Endothelial cell of umbilical vein (primary cell): ENCODE results near the gene MCC. TPM values are rescaled to one million over a fixed set of nuclear protein-coding genes. Genes with fewer than 3 reads are reported as not detected.

Experiments used
- BruUV-seq: library from RNA; stranded (reverse); fragments of 400-500 nt; replicated peaks from 2 replicates; lab custom pipeline; 2021; lab: Mats Ljungman, UMichigan
- CTCF ChIA-PET: fragments of 300-600, 350-600 bp; sonication (Branson Sonifier 250); formaldehyde crosslinking; loops from one replicate; lab custom pipeline; 2021; ENCODE audit warnings: antibody characterized with exemption, inconsistent platforms; lab: Charles Lee
- POLR2A ChIA-PET: fragments of 300-600, 350-600 bp; sonication (Branson Sonifier 250); formaldehyde crosslinking; loops from one replicate; lab custom pipeline; 2021; ENCODE audit warnings: antibody characterized with exemption, inconsistent platforms; lab: Charles Lee
- DNase-seq: peaks from one replicate; pipeline ENCODE4 v3.0.0-alpha.2; 2011; ENCODE audit warnings: low read depth, low spot score
- FAIRE-seq: peaks from 2 replicates; lab custom pipeline; 2011; peaks lifted over from hg19 to GRCh38; lab: Jason Lieb, UNC
- H2AFZ ChIP-seq: 2 replicates; pipeline ENCODE4 v1.6.0; 2012; ENCODE audit warnings: low read depth, low read length, control low read depth, inconsistent platforms
- H3K27ac ChIP-seq: 2 replicates; pipeline ENCODE4 v1.5.1; 2011; ENCODE audit warnings: low read depth, mild to moderate bottlenecking, control low read depth, low read length, moderate library complexity; ENCODE audit not compliant: insufficient read depth
- H3K27me3 ChIP-seq, 2 experiments: 2 replicates each; pipeline versions ENCODE4 v1.6.0 to v1.6.1; 2011; ENCODE audit warnings: low read length in 2 of 2, mixed read lengths in 1 of 2; ENCODE audit not compliant: control insufficient read depth in 2 of 2, insufficient read depth in 2 of 2
- H3K36me3 ChIP-seq, 2 experiments: 2 replicates in 1 of 2; 3 replicates in 1 of 2; pipeline ENCODE4 v1.5.1; 2011; ENCODE audit warnings: low read length in 2 of 2, mild to moderate bottlenecking in 1 of 2, moderate library complexity in 1 of 2; ENCODE audit not compliant: control insufficient read depth in 2 of 2, insufficient read depth in 2 of 2; ENCODE audit errors: extremely low read depth in 1 of 2
- H3K4me1 ChIP-seq: 3 replicates; pipeline ENCODE4 v1.5.1; 2011; ENCODE audit warnings: mild to moderate bottlenecking, low read length; ENCODE audit not compliant: control insufficient read depth, insufficient read depth; ENCODE audit errors: extremely low read depth
- H3K4me2 ChIP-seq: 2 replicates; pipeline ENCODE4 v1.6.1; 2011; ENCODE audit warnings: low read length, control low read depth, mixed read lengths; ENCODE audit not compliant: insufficient read depth
- H3K4me3 ChIP-seq, 3 experiments: fragments of 200-600 bp in 1 of 3; sonication (generic), shearing (Covaris generic) in 1 of 3; replicated peaks in 1 of 3; 2 replicates each; pipeline ENCODE4 v1.5.1; 2011 to 2016; ENCODE audit warnings: control low read depth in 3 of 3, low read length in 3 of 3, mild to moderate bottlenecking in 2 of 3, inconsistent platforms in 1 of 3, low read depth in 1 of 3, moderate library complexity in 1 of 3; ENCODE audit not compliant: insufficient read depth in 1 of 3
- H3K79me2 ChIP-seq: 2 replicates; pipeline ENCODE4 v1.6.0; 2012; ENCODE audit warnings: low read length, inconsistent platforms; ENCODE audit not compliant: control insufficient read depth, insufficient read depth
- H3K9ac ChIP-seq: replicated peaks from 2 replicates; pipeline ENCODE3; 2011; ENCODE audit warnings: low read length, control low read depth; ENCODE audit not compliant: insufficient read depth; ENCODE audit errors: extremely low read depth
- H3K9me1 ChIP-seq: replicated peaks from 3 replicates; pipeline ENCODE4 v1.6.0; 2011; ENCODE audit warnings: mild to moderate bottlenecking, low read length; ENCODE audit not compliant: control insufficient read depth, insufficient read depth; ENCODE audit errors: extremely low read depth
- H3K9me3 ChIP-seq: replicated peaks from 2 replicates; pipeline ENCODE4 v1.5.1; 2012; ENCODE audit warnings: low read length, inconsistent platforms; ENCODE audit not compliant: control insufficient read depth, insufficient read depth
- H4K20me1 ChIP-seq: replicated peaks from 2 replicates; pipeline ENCODE3; 2011; ENCODE audit warnings: mild to moderate bottlenecking, low read length; ENCODE audit not compliant: control insufficient read depth, insufficient read depth; ENCODE audit errors: extremely low read depth
- CTCF ChIP-seq, 2 donors: IDR thresholded peaks; 1 replicate in 1 of 2; 2 replicates in 1 of 2; pipeline ENCODE4 v1.5.1; 2011; ENCODE audit warnings: low read length in 2 of 2, mild to moderate bottlenecking in 2 of 2, moderate library complexity in 2 of 2, control low read depth in 1 of 2, inconsistent platforms in 1 of 2, low read depth in 1 of 2; ENCODE audit not compliant: insufficient read depth in 1 of 2; ENCODE audit errors: extremely low read depth in 1 of 2
- EZH2 ChIP-seq: IDR thresholded peaks from 2 replicates; pipeline ENCODE4 v1.6.1; 2012; ENCODE audit warnings: borderline replicate concordance, low read depth, mild to moderate bottlenecking, moderate library complexity, low read length, inconsistent platforms; ENCODE audit not compliant: severe bottlenecking
- FOS ChIP-seq: IDR thresholded peaks from 2 replicates; pipeline ENCODE4 v1.6.1; 2011; ENCODE audit warnings: mild to moderate bottlenecking, low read length, moderate library complexity, borderline replicate concordance; ENCODE audit not compliant: insufficient read depth
- GATA2 ChIP-seq: IDR thresholded peaks from 2 replicates; pipeline ENCODE4 v1.7.0; 2011; ENCODE audit warnings: low read depth, mild to moderate bottlenecking, moderate library complexity, mixed read lengths, low read length; ENCODE audit not compliant: insufficient read length, insufficient read depth
- JUN ChIP-seq: IDR thresholded peaks from 2 replicates; pipeline ENCODE4 v1.6.1; 2011; ENCODE audit warnings: borderline replicate concordance, low read depth; ENCODE audit not compliant: insufficient read length, insufficient read depth
- MAX ChIP-seq: IDR thresholded peaks from 2 replicates; pipeline ENCODE4 v1.6.1; 2011; ENCODE audit not compliant: insufficient read depth, insufficient read length
- MYC ChIP-seq: IDR thresholded peaks from one replicate; pipeline ENCODE4 v1.6.1; 2011; ENCODE audit warnings: mild to moderate bottlenecking, low read depth, low read length
- POLR2A ChIP-seq: IDR thresholded peaks from 2 replicates; pipeline ENCODE4 v1.6.1; 2012; ENCODE audit warnings: low read depth, mild to moderate bottlenecking, control low read depth, low read length
- POLR2AphosphoS5 ChIP-seq: IDR thresholded peaks from 2 replicates; pipeline ENCODE4 v1.6.1; 2012; ENCODE audit warnings: low read depth, mild to moderate bottlenecking, control low read depth, low read length, moderate library complexity; ENCODE audit not compliant: insufficient read depth
- dilution Hi-C: fragments of 300-500 bp; cut with MboI; formaldehyde crosslinking; loops from one replicate; pipeline ENCODE4 v1.15.0; 2019; ENCODE audit warnings: low sequenced_read_pairs; ENCODE audit not compliant: extremely low pct_ligation_motif_present
- intact Hi-C: fragments of 100-400 bp; cut with micrococcal nuclease; formaldehyde crosslinking; loops from one replicate; pipeline ENCODE4 v1.10.0; 2022
- polyA plus RNA-seq, 4 experiments: library from polyadenylated mRNA; depleted of rRNA in 3 of 4; stranded (reverse) in 3 of 4; unstranded in 1 of 4; fragments of >200 nt; gene quantifications; 2 replicates each; pipeline versions ENCODE4 v1.2.1 to v1.2.3, GENCODE V29; 2011 to 2012; ENCODE audit warnings: missing spikeins in 1 of 4
- total RNA-seq: library from RNA; stranded (reverse); gene quantifications from 2 replicates; pipeline ENCODE4 v1.2.3, GENCODE V29; 2021

Gene MCC
- total and polyA plus RNA-seq, 2 donors (not counting 3 experiments of a cell fraction or from before 2014, with no cell fraction given), result 6.9 to 27.5 TPM

GRCh38 chr5:113246361-113246870 is 241.8 kb downstream of the MCC start:
- CTCF ChIA-PET, result interaction anchor here (0.7 to 1.0 kb wide), 3 partner anchors 9 to 48 kb away, joined by 3 read pairs; no protein-coding TSS in a partner anchor
- no peaks in the 10 kb centered on the region for H4K20me1 ChIP-seq
- no peaks in the 10 kb centered on the region for H3K9me1 ChIP-seq
- TF ChIP-seq EZH2 (no peak), POLR2A (no peak), CTCF (IDR thresholded peaks at IDR 0.05; ENCODE audit: extremely low read depth in 1 of 2, insufficient read depth in 1 of 2, low read depth in 1 of 2, low read length in 2 of 2) (no peak), POLR2AphosphoS5 (no peak), JUN (no peak), FOS (no peak), MAX (no peak), MYC (no peak), GATA2 (no peak)
- H3K4me3 ChIP-seq, result no peak overlapping the region
- BruUV-seq, result no TSS peak
- peak overlapping the region; percentile 8 for H3K27ac ChIP-seq
- intact Hi-C loops, result no loop called here
- H2AFZ ChIP-seq, result peak overlapping the region; percentile 46
- H3K4me2 ChIP-seq, result peak overlapping the region; percentile 50
- DNase-seq (peak; percentile 53), FAIRE-seq (no peak)
- no peaks in the 10 kb centered on the region for H3K9me3 ChIP-seq
- peaks cover 7% of the 10 kb centered on the region for H3K79me2 ChIP-seq
- H3K36me3 ChIP-seq, result no peaks in the 10 kb centered on the region
- no peaks in the 10 kb centered on the region for H3K27me3 ChIP-seq
- peaks cover 33% of the 10 kb centered on the region for H3K4me1 ChIP-seq
- POLR2A ChIA-PET, result no interaction called here
- dilution Hi-C loops, result no loop called here
- peak overlapping the region; percentile 8 for H3K9ac ChIP-seq
